GM12878 (cell line): ENCODE data around the gene ARL2. TPM values are rescaled to one million over a fixed set of nuclear protein-coding genes. Genes with fewer than 3 reads are reported as not detected.

Experiments
- ATAC-seq: fragments of 200-7000 bp; cut with Tn5 transposase; 3 replicates; pipeline ENCODE4 v1.9.1; 2020; ENCODE audit warnings: mild to moderate bottlenecking, moderate library complexity
- BruUV-seq: library from RNA; stranded (reverse); fragments of 400-500 nt; replicated peaks from 2 replicates; lab custom pipeline; 2021; lab: Mats Ljungman, UMichigan
- CTCF ChIA-PET: fragments of 300-600 bp; sonication (Branson Sonifier 250); formaldehyde crosslinking; extraction: SDS; loops from one replicate; lab custom pipeline; 2021; ENCODE audit warnings: inconsistent platforms; lab: Yijun Ruan, JAX
- POLR2A ChIA-PET: fragments of 350-600 bp; formaldehyde crosslinking; extraction: SDS; loops from one replicate; lab custom pipeline; 2021; ENCODE audit warnings: inconsistent platforms; lab: Charles Lee
- RAD21 ChIA-PET: fragments of 300-600 bp; sonication (Branson Sonifier 250); formaldehyde crosslinking; loops from one replicate; lab custom pipeline; 2023; ENCODE audit warnings: antibody characterized with exemption; ENCODE audit not compliant: unreplicated experiment; lab: Charles Lee
- SMC1A ChIA-PET: fragments of 300-600 bp; sonication (Branson Sonifier 250); formaldehyde crosslinking; loops from one replicate; lab custom pipeline; 2023; ENCODE audit not compliant: unreplicated experiment, uncharacterized antibody; lab: Charles Lee
- DNase-seq: peaks from one replicate; pipeline ENCODE4 v3.0.0-alpha.2; 2011; ENCODE audit warnings: low read depth, low spot score
- FAIRE-seq: peaks from 3 replicates; lab custom pipeline; 2011; peaks lifted over from hg19 to GRCh38; lab: Jason Lieb, UNC
- H2AFZ ChIP-seq: 2 replicates; pipeline ENCODE4 v1.6.0; 2011; ENCODE audit warnings: low read depth, low read length, control low read depth; ENCODE audit not compliant: control insufficient read depth
- H3K27ac ChIP-seq: 2 replicates; pipeline ENCODE4 v1.5.1; 2011; ENCODE audit warnings: control low read depth; ENCODE audit not compliant: control insufficient read depth, insufficient read depth
- H3K27me3 ChIP-seq, 2 experiments: replicated peaks in 1 of 2; 2 replicates each; pipeline versions ENCODE4 v1.6.0 to v1.6.1; 2011; ENCODE audit warnings: low read length in 1 of 2; ENCODE audit not compliant: control insufficient read depth in 2 of 2, insufficient read depth in 2 of 2
- H3K36me3 ChIP-seq, 2 experiments: 2 replicates each; pipeline ENCODE4 v1.5.1; 2011; ENCODE audit warnings: low read length in 1 of 2; ENCODE audit not compliant: control insufficient read depth in 2 of 2, insufficient read depth in 2 of 2
- H3K4me1 ChIP-seq: 2 replicates; pipeline ENCODE4 v1.6.1; 2011; ENCODE audit warnings: mild to moderate bottlenecking, low read length, moderate library complexity, mixed read lengths; ENCODE audit not compliant: control insufficient read depth, insufficient read depth
- H3K4me2 ChIP-seq: 2 replicates; pipeline ENCODE4 v1.6.0; 2011; ENCODE audit warnings: control low read depth; ENCODE audit not compliant: control insufficient read depth, insufficient read depth
- H3K4me3 ChIP-seq: fragments of 200-600 bp; sonication (generic); 2 replicates; pipeline ENCODE4 v1.5.1; 2016
- H3K79me2 ChIP-seq: 2 replicates; pipeline ENCODE4 v1.6.0; 2011; ENCODE audit warnings: low read length; ENCODE audit not compliant: control insufficient read depth, insufficient read depth
- H3K9ac ChIP-seq: 2 replicates; pipeline ENCODE4 v1.8.0; 2011; ENCODE audit warnings: low read length, control low read depth, mixed read lengths; ENCODE audit not compliant: control insufficient read depth, insufficient read depth
- H3K9me3 ChIP-seq: replicated peaks from 3 replicates; pipeline ENCODE4 v1.5.1; 2011; ENCODE audit warnings: mild to moderate bottlenecking, low read length; ENCODE audit not compliant: control insufficient read depth, insufficient read depth
- H4K20me1 ChIP-seq: 2 replicates; pipeline ENCODE4 v1.6.0; 2011; ENCODE audit not compliant: control insufficient read depth, insufficient read depth
- EGR1 ChIP-seq, 2 experiments: IDR thresholded peaks; 1 replicate in 1 of 2; 2 replicates in 1 of 2; pipeline ENCODE4 v1.6.1; 2011 to 2012; ENCODE audit warnings: low read depth in 2 of 2, low read length in 2 of 2, borderline replicate concordance in 1 of 2, mild to moderate bottlenecking in 1 of 2, moderate library complexity in 1 of 2
- SP1 ChIP-seq: IDR thresholded peaks from one replicate; pipeline ENCODE4 v1.6.1; 2011; ENCODE audit warnings: low read depth, low read length
- whole genome bisulfite sequencing: methylation state at CpG from one replicate; pipeline ENCODE4 v1.1.6; 2016; ENCODE audit warnings: low lambda C conversion rate; ENCODE audit not compliant: insufficient replicate concordance, insufficient coverage; ENCODE audit errors: missing lambda C conversion rate; 5-methylcytosine and 5-hydroxymethylcytosine counted together
- in situ Hi-C: fragments of 300-500 bp; cut with MboI; formaldehyde crosslinking; loops from 9 replicates; pipeline ENCODE4 v1.14.3; 2018; ENCODE audit warnings: mixed read lengths
- intact Hi-C: fragments of 100-400 bp; cut with micrococcal nuclease; formaldehyde crosslinking; loops from one replicate; pipeline ENCODE4 v1.14.2; 2022; ENCODE audit not compliant: unreplicated experiment
- polyA plus RNA-seq, 11 experiments: library from polyadenylated mRNA; depleted of rRNA in 4 of 11; unstranded in 6 of 11; stranded (reverse) in 5 of 11; fragments of >200 nt; fragmentation: Nextera tagmentation in 4 of 11; fragmentation: Illumina TruSeq in 1 of 11; extraction: Ambion mirVana in 4 of 11; extraction: Trizol in 1 of 11; gene quantifications; 1 replicate in 1 of 11; 2 replicates in 10 of 11; pipeline versions ENCODE4 v1.2.1 to v1.2.3, GENCODE V29; 2011 to 2016; ENCODE audit warnings: inconsistent platforms in 2 of 11, missing spikeins in 2 of 11, low read depth in 1 of 11
- total RNA-seq, 4 experiments: library from RNA; depleted of rRNA in 3 of 4; stranded (reverse); fragments of >200 nt in 3 of 4; fragmentation: Illumina TruSeq in 1 of 4; extraction: Trizol in 1 of 4; gene quantifications; 2 replicates each; pipeline versions ENCODE4 v1.2.1 to v1.2.3, GENCODE V29; 2013 to 2021
- TF ChIP-seq, protein P1 (sequence below): IDR thresholded peaks from 2 replicates; pipeline ENCODE4 v1.6.1; 2012; ENCODE audit warnings: low read depth, low read length, improper control_type of control experiment
- TF ChIP-seq, protein P2 (sequence below): IDR thresholded peaks from 2 replicates; pipeline ENCODE4 v1.6.1; 2011; ENCODE audit warnings: borderline replicate concordance, low read depth, mild to moderate bottlenecking, moderate library complexity, mixed read lengths, low read length; ENCODE audit not compliant: insufficient read depth; ENCODE audit errors: extremely low read length
- TF ChIP-seq, protein P3 (sequence below), 3 experiments: IDR thresholded peaks in 2 of 3; conservative IDR thresholded peaks in 1 of 3; 2 replicates each; pipeline ENCODE4 v1.5.1; 2011; ENCODE audit warnings: low read depth in 3 of 3, low read length in 3 of 3, mild to moderate bottlenecking in 3 of 3, control low read depth in 2 of 3, moderate library complexity in 2 of 3, inconsistent platforms in 1 of 3, mixed read lengths in 1 of 3; ENCODE audit not compliant: control insufficient read depth in 2 of 3, insufficient read depth in 1 of 3; ENCODE audit errors: extremely low read depth in 1 of 3
- TF ChIP-seq, protein P4 (sequence below): fragments of 450-650 bp; IDR thresholded peaks from 2 replicates; pipeline ENCODE4 v1.6.1; 2016; ENCODE audit warnings: mild to moderate bottlenecking

Gene ARL2
- total and polyA plus RNA-seq, 10 of the 15 experiments (the other 5 are each of a cell fraction or from before 2014, with no cell fraction given) = 4.1 to 138 (median 73.4) TPM

GRCh38 chr11:65060913-65061408, 47.0 kb downstream of the ARL2 start:
- FAIRE-seq (no peak), ATAC-seq (no peak)
- SMC1A ChIA-PET = no interaction called here

More at GRCh38 chr11:65060913-65061408, 47.0 kb downstream of the ARL2 start:
- Histone ChIP-seq H3K27me3 (no peaks in the 10 kb centered on the region), H3K4me2 (peak overlapping the region; percentile 20; the same call in 1 of the 2 replicates), H3K79me2 (no peaks in the 10 kb centered on the region), H3K9ac (no peak overlapping the region), H3K4me1 (peaks cover 21% of the 10 kb centered on the region), H3K9me3 (no peaks in the 10 kb centered on the region), H3K4me3 (no peak overlapping the region), H3K36me3 (no peaks in the 10 kb centered on the region), H3K27ac (no peak overlapping the region), H4K20me1 (no peaks in the 10 kb centered on the region), H2AFZ (no peak overlapping the region)
- in situ Hi-C loops (no loop called here), intact Hi-C loops (no loop called here)
- TF ChIP-seq, protein P1, sequence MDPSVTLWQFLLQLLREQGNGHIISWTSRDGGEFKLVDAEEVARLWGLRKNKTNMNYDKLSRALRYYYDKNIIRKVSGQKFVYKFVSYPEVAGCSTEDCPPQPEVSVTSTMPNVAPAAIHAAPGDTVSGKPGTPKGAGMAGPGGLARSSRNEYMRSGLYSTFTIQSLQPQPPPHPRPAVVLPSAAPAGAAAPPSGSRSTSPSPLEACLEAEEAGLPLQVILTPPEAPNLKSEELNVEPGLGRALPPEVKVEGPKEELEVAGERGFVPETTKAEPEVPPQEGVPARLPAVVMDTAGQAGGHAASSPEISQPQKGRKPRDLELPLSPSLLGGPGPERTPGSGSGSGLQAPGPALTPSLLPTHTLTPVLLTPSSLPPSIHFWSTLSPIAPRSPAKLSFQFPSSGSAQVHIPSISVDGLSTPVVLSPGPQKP = no peak
- TF ChIP-seq EGR1 (IDR thresholded peaks at IDR 0.05; ENCODE audit: borderline replicate concordance in 1 of 2, low read depth in 2 of 2, low read length in 2 of 2) (no peak), SP1 (no peak)
- TF ChIP-seq, protein P2, sequence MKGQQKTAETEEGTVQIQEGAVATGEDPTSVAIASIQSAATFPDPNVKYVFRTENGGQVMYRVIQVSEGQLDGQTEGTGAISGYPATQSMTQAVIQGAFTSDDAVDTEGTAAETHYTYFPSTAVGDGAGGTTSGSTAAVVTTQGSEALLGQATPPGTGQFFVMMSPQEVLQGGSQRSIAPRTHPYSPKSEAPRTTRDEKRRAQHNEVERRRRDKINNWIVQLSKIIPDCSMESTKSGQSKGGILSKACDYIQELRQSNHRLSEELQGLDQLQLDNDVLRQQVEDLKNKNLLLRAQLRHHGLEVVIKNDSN = peak; percentile 26
- TF ChIP-seq, protein P3, sequence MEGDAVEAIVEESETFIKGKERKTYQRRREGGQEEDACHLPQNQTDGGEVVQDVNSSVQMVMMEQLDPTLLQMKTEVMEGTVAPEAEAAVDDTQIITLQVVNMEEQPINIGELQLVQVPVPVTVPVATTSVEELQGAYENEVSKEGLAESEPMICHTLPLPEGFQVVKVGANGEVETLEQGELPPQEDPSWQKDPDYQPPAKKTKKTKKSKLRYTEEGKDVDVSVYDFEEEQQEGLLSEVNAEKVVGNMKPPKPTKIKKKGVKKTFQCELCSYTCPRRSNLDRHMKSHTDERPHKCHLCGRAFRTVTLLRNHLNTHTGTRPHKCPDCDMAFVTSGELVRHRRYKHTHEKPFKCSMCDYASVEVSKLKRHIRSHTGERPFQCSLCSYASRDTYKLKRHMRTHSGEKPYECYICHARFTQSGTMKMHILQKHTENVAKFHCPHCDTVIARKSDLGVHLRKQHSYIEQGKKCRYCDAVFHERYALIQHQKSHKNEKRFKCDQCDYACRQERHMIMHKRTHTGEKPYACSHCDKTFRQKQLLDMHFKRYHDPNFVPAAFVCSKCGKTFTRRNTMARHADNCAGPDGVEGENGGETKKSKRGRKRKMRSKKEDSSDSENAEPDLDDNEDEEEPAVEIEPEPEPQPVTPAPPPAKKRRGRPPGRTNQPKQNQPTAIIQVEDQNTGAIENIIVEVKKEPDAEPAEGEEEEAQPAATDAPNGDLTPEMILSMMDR (IDR thresholded peaks at IDR 0.05 in 2 of 3, conservative IDR thresholded peaks at IDR 0.05 in 1 of 3; ENCODE audit: control insufficient read depth in 2 of 3, extremely low read depth in 1 of 3, insufficient read depth in 1 of 3, low read depth in 3 of 3, low read length in 3 of 3) = peak in 1 of 3 experiments; percentile 19; a peak in 1 of 6 replicates
- TF ChIP-seq, protein P4, sequence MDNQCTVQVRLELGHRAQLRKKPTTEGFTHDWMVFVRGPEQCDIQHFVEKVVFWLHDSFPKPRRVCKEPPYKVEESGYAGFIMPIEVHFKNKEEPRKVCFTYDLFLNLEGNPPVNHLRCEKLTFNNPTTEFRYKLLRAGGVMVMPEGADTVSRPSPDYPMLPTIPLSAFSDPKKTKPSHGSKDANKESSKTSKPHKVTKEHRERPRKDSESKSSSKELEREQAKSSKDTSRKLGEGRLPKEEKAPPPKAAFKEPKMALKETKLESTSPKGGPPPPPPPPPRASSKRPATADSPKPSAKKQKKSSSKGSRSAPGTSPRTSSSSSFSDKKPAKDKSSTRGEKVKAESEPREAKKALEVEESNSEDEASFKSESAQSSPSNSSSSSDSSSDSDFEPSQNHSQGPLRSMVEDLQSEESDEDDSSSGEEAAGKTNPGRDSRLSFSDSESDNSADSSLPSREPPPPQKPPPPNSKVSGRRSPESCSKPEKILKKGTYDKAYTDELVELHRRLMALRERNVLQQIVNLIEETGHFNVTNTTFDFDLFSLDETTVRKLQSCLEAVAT = no peak
- ChIA-PET CTCF (no interaction called here), POLR2A (interaction anchor here (0.7 to 1.0 kb wide), 2 partner anchors 16 to 34 kb away, joined by 3 to 6 read pairs; no protein-coding TSS in a partner anchor), RAD21 (no interaction called here)
- BruUV-seq = no TSS peak
- 83% methylated on average over 9 of the region's 9 CpGs for WGBS
- DNase-seq = no peak
